ENCODE measurements around the gene GYPE.
"Not testable (repeated sequence)": the region's sequence is repeated elsewhere in the genome, so short reads cannot be mapped to it uniquely, and the experiment has no call there.

Gene GYPE

GRCh38 chr4:143862716-143863115 is 42.6 kb downstream of the GYPE start:
- not testable (repeated sequence) for H3K27ac ChIP-seq (ENCODE audit: low read depth, low read length); H3K4me1 ChIP-seq (ENCODE audit: control insufficient read depth, low read length); H4K20me1 ChIP-seq (ENCODE audit: control insufficient read depth, insufficient read depth, low read depth, low read length); H3K9me2 ChIP-seq (replicated peaks; ENCODE audit: control insufficient read depth, low read length); H3K9me3 ChIP-seq (ENCODE audit: control insufficient read depth, insufficient read depth, low read length); H3K4me2 ChIP-seq (ENCODE audit: low read length); H3K27me3 ChIP-seq (ENCODE audit: control insufficient read depth, low read length); H3K36me3 ChIP-seq (ENCODE audit: control insufficient read depth, low read length); H3K4me3 ChIP-seq (ENCODE audit: low read length); H3K79me2 ChIP-seq (ENCODE audit: control insufficient read depth, low read length); H3F3A ChIP-seq (ENCODE audit: control insufficient read depth, insufficient read depth)

GRCh38 chr4:143858456-143858855 is 46.9 kb downstream of the GYPE start:
- Histone ChIP-seq H3K4me3 (ENCODE audit: low read length) (no peak overlapping the region), H3K27ac (ENCODE audit: low read depth, low read length) (no peak overlapping the region), H3K4me2 (ENCODE audit: low read length) (no peak overlapping the region), H3K27me3 (ENCODE audit: control insufficient read depth, low read length) (no peaks in the 10 kb centered on the region), H3F3A (ENCODE audit: control insufficient read depth, insufficient read depth) (no peaks in the 10 kb centered on the region), H3K79me2 (ENCODE audit: control insufficient read depth, low read length) (no peaks in the 10 kb centered on the region), H4K20me1 (ENCODE audit: control insufficient read depth, insufficient read depth, low read depth, low read length) (no peaks in the 10 kb centered on the region), H3K36me3 (ENCODE audit: control insufficient read depth, low read length) (no peaks in the 10 kb centered on the region), H3K9me3 (ENCODE audit: control insufficient read depth, insufficient read depth, low read length) (no peaks in the 10 kb centered on the region), H3K9me2 (replicated peaks; ENCODE audit: control insufficient read depth, low read length) (no peaks in the 10 kb centered on the region), H3K4me1 (ENCODE audit: control insufficient read depth, low read length) (no peaks in the 10 kb centered on the region)
- no peak for TF ChIP-seq EZH2phosphoT487 (IDR thresholded peaks at IDR 0.05; ENCODE audit: borderline replicate concordance, low read length)
- TF ChIP-seq CTCF (IDR thresholded peaks at IDR 0.05; ENCODE audit: low read depth, low read length, poor library complexity, severe bottlenecking) = no peak

GRCh38 chr4:143857391-143858336 is 47.7 kb downstream of the GYPE start:
- H3K4me1 ChIP-seq (ENCODE audit: control insufficient read depth, low read length); H3K4me3 ChIP-seq (ENCODE audit: low read length); H3K9me3 ChIP-seq (ENCODE audit: control insufficient read depth, insufficient read depth, low read length); H3F3A ChIP-seq (ENCODE audit: control insufficient read depth, insufficient read depth); H3K79me2 ChIP-seq (ENCODE audit: control insufficient read depth, low read length); H3K4me2 ChIP-seq (ENCODE audit: low read length); H3K36me3 ChIP-seq (ENCODE audit: control insufficient read depth, low read length); H3K27me3 ChIP-seq (ENCODE audit: control insufficient read depth, low read length); H4K20me1 ChIP-seq (ENCODE audit: control insufficient read depth, insufficient read depth, low read depth, low read length); H3K27ac ChIP-seq (ENCODE audit: low read depth, low read length); H3K9me2 ChIP-seq (replicated peaks; ENCODE audit: control insufficient read depth, low read length): not testable (repeated sequence)

- H4K20me1 ChIP-seq (ENCODE audit: control insufficient read depth, insufficient read depth, low read depth, low read length); H3F3A ChIP-seq (ENCODE audit: control insufficient read depth, insufficient read depth); H3K9me2 ChIP-seq (replicated peaks; ENCODE audit: control insufficient read depth, low read length); H3K4me1 ChIP-seq (ENCODE audit: control insufficient read depth, low read length); H3K79me2 ChIP-seq (ENCODE audit: control insufficient read depth, low read length); H3K27me3 ChIP-seq (ENCODE audit: control insufficient read depth, low read length); H3K36me3 ChIP-seq (ENCODE audit: control insufficient read depth, low read length); H3K9me3 ChIP-seq (ENCODE audit: control insufficient read depth, insufficient read depth, low read length); H3K4me3 ChIP-seq (ENCODE audit: low read length); H3K27ac ChIP-seq (ENCODE audit: low read depth, low read length); H3K4me2 ChIP-seq (ENCODE audit: low read length): not testable (repeated sequence)
Measured at GRCh38 chr4:143856017-143856557, 49.3 kb downstream of the GYPE start.

- H3K27ac ChIP-seq (ENCODE audit: low read depth, low read length); H3K4me3 ChIP-seq (ENCODE audit: low read length); H3K4me2 ChIP-seq (ENCODE audit: low read length); H3K9me2 ChIP-seq (replicated peaks; ENCODE audit: control insufficient read depth, low read length); H3K79me2 ChIP-seq (ENCODE audit: control insufficient read depth, low read length); H4K20me1 ChIP-seq (ENCODE audit: control insufficient read depth, insufficient read depth, low read depth, low read length); H3K27me3 ChIP-seq (ENCODE audit: control insufficient read depth, low read length); H3K36me3 ChIP-seq (ENCODE audit: control insufficient read depth, low read length); H3K9me3 ChIP-seq (ENCODE audit: control insufficient read depth, insufficient read depth, low read length); H3F3A ChIP-seq (ENCODE audit: control insufficient read depth, insufficient read depth); H3K4me1 ChIP-seq (ENCODE audit: control insufficient read depth, low read length): not testable (repeated sequence)
Measured at GRCh38 chr4:143854645-143855044, 50.7 kb downstream of the GYPE start.

- not testable (repeated sequence) for H3K4me3 ChIP-seq (ENCODE audit: low read length); H3K4me2 ChIP-seq (ENCODE audit: low read length); H3K36me3 ChIP-seq (ENCODE audit: control insufficient read depth, low read length); H3K79me2 ChIP-seq (ENCODE audit: control insufficient read depth, low read length); H3K9me3 ChIP-seq (ENCODE audit: control insufficient read depth, insufficient read depth, low read length); H3F3A ChIP-seq (ENCODE audit: control insufficient read depth, insufficient read depth); H3K27ac ChIP-seq (ENCODE audit: low read depth, low read length); H3K27me3 ChIP-seq (ENCODE audit: control insufficient read depth, low read length); H4K20me1 ChIP-seq (ENCODE audit: control insufficient read depth, insufficient read depth, low read depth, low read length); H3K4me1 ChIP-seq (ENCODE audit: control insufficient read depth, low read length); H3K9me2 ChIP-seq (replicated peaks; ENCODE audit: control insufficient read depth, low read length)
Measured at GRCh38 chr4:143849296-143849695, 56.1 kb downstream of the GYPE start.

- H3K9me2 ChIP-seq (replicated peaks; ENCODE audit: control insufficient read depth, low read length); H3K4me1 ChIP-seq (ENCODE audit: control insufficient read depth, low read length); H3K27me3 ChIP-seq (ENCODE audit: control insufficient read depth, low read length); H3K79me2 ChIP-seq (ENCODE audit: control insufficient read depth, low read length); H3K9me3 ChIP-seq (ENCODE audit: control insufficient read depth, insufficient read depth, low read length); H3K36me3 ChIP-seq (ENCODE audit: control insufficient read depth, low read length); H3F3A ChIP-seq (ENCODE audit: control insufficient read depth, insufficient read depth); H3K27ac ChIP-seq (ENCODE audit: low read depth, low read length); H3K4me3 ChIP-seq (ENCODE audit: low read length); H3K4me2 ChIP-seq (ENCODE audit: low read length); H4K20me1 ChIP-seq (ENCODE audit: control insufficient read depth, insufficient read depth, low read depth, low read length): not testable (repeated sequence)
Measured at GRCh38 chr4:143843506-143843832, 61.9 kb downstream of the GYPE start.
